Fibroblast of lung (primary cell): Measurements from ENCODE around the gene PPFIBP2.

Experiments used
- EZH2 ChIP-seq: IDR thresholded peaks from 2 replicates; pipeline ENCODE4 v1.5.1; 2012; ENCODE audit warnings: low read length, control low read depth, mild to moderate bottlenecking; ENCODE audit errors: missing control alignments
- TF ChIP-seq, protein P1 (sequence below), 2 donors: IDR thresholded peaks in 1 of 2; conservative IDR thresholded peaks in 1 of 2; 1 replicate in 1 of 2; 2 replicates in 1 of 2; pipeline ENCODE4 v1.5.1; 2011 to 2012; ENCODE audit warnings: low read length in 2 of 2, control low read depth in 1 of 2, inconsistent platforms in 1 of 2, low read depth in 1 of 2, mild to moderate bottlenecking in 1 of 2

DNA sequence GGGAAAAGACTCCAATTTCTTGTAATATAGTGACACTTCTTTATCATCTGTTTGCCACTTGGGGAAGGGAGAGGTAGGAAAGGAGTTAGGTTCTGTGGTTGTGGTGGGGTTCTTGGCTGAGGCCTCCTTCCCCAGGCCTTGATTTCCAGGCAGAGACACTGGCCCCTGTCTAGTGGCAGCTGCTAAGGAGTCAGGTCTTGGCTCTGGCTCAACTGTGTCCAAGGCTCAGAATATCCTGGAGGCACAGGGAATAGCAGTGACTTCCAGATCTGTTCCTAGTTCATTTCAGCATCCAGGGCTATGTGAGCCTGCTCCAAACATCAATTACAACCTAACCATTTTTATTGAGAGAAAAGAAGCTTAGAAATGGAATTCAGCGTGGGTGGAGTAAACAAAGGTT is 29.5 kb downstream of the PPFIBP2 start:
- TF ChIP-seq, protein P1, sequence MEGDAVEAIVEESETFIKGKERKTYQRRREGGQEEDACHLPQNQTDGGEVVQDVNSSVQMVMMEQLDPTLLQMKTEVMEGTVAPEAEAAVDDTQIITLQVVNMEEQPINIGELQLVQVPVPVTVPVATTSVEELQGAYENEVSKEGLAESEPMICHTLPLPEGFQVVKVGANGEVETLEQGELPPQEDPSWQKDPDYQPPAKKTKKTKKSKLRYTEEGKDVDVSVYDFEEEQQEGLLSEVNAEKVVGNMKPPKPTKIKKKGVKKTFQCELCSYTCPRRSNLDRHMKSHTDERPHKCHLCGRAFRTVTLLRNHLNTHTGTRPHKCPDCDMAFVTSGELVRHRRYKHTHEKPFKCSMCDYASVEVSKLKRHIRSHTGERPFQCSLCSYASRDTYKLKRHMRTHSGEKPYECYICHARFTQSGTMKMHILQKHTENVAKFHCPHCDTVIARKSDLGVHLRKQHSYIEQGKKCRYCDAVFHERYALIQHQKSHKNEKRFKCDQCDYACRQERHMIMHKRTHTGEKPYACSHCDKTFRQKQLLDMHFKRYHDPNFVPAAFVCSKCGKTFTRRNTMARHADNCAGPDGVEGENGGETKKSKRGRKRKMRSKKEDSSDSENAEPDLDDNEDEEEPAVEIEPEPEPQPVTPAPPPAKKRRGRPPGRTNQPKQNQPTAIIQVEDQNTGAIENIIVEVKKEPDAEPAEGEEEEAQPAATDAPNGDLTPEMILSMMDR (conservative IDR thresholded peaks at IDR 0.05 in 1 of 2, IDR thresholded peaks at IDR 0.05 in 1 of 2; ENCODE audit: low read depth in 1 of 2, low read length in 2 of 2), result no peak
- no peak for TF ChIP-seq EZH2
